Endodermal cell (in vitro differentiated cells): ENCODE results near the gene SREBF2. TPM values are rescaled to one million over a fixed set of nuclear protein-coding genes. Genes with fewer than 3 reads are reported as not detected.

Source experiments
- DNase-seq: peaks from one replicate; pipeline ENCODE4 v3.0.0-alpha.2; 2017
- H3K27ac ChIP-seq: 2 replicates; pipeline ENCODE4 v1.5.1; 2013; ENCODE audit warnings: mild to moderate bottlenecking, low read depth, low read length, moderate library complexity
- H3K27me3 ChIP-seq: 2 replicates; pipeline ENCODE4 v1.6.1; 2013; ENCODE audit warnings: mild to moderate bottlenecking, low read length, moderate library complexity; ENCODE audit not compliant: insufficient read depth, control insufficient read depth, poor library complexity, severe bottlenecking
- H3K36me3 ChIP-seq: 2 replicates; pipeline ENCODE4 v1.7.0; 2013; ENCODE audit warnings: mild to moderate bottlenecking, low read length, moderate library complexity; ENCODE audit not compliant: control insufficient read depth, insufficient read depth
- H3K4me1 ChIP-seq: one replicate; pipeline ENCODE4 v1.7.0; 2013; ENCODE audit warnings: low read length; ENCODE audit not compliant: control insufficient read depth, insufficient read depth
- H3K4me3 ChIP-seq: 2 replicates; pipeline ENCODE4 v1.5.1; 2013; ENCODE audit warnings: mild to moderate bottlenecking, low read length, moderate library complexity
- H3K9ac ChIP-seq: 2 replicates; pipeline ENCODE4 v1.6.1; 2013; ENCODE audit warnings: mild to moderate bottlenecking, low read length, moderate library complexity; ENCODE audit not compliant: poor library complexity, severe bottlenecking; ENCODE audit errors: extremely low read depth
- H3K9me3 ChIP-seq: 2 replicates; pipeline ENCODE4 v1.6.1; 2013; ENCODE audit warnings: mild to moderate bottlenecking, low read length, moderate library complexity; ENCODE audit not compliant: control insufficient read depth
- H3K27ac Mint-ChIP-seq: 2 replicates; pipeline ENCODE4 v1.8.0; 2020; ENCODE audit warnings: mixed read lengths
- H3K27me3 Mint-ChIP-seq: 2 replicates; pipeline ENCODE4 v1.8.0; 2021; ENCODE audit warnings: mild to moderate bottlenecking, mixed read lengths; ENCODE audit not compliant: insufficient read depth
- H3K36me3 Mint-ChIP-seq: 2 replicates; pipeline ENCODE4 v1.8.0; 2020; ENCODE audit warnings: low read depth, mixed read lengths
- H3K4me1 Mint-ChIP-seq: 2 replicates; pipeline ENCODE4 v1.8.0; 2020; ENCODE audit warnings: mixed read lengths
- H3K4me3 Mint-ChIP-seq: 2 replicates; pipeline ENCODE4 v1.8.0; 2020; ENCODE audit warnings: mild to moderate bottlenecking, moderate library complexity, mixed read lengths
- H3K9me3 Mint-ChIP-seq: 2 replicates; pipeline ENCODE4 v1.8.0; 2020; ENCODE audit warnings: mild to moderate bottlenecking, mixed read lengths
- CTCF ChIP-seq: fragments of 200-600 bp; sonication (generic); conservative IDR thresholded peaks from 2 replicates; pipeline ENCODE4 v1.5.0; 2021; ENCODE audit warnings: antibody characterized with exemption, mild to moderate bottlenecking
- WGBS, 2 experiments: methylation state at CpG; one replicate each; pipeline versions ENCODE4 v1.1.5 to v1.1.7; 2013; ENCODE audit warnings: missing lambda C conversion rate in 2 of 2, mixed read lengths in 1 of 2; ENCODE audit not compliant: insufficient coverage in 1 of 2, insufficient read length in 1 of 2; 5-methylcytosine and 5-hydroxymethylcytosine counted together
- total RNA-seq, 2 donors: library from RNA; stranded (reverse); fragmentation: NEBNext Ultra II Directional in 1 of 2; extraction: Animal tissue kit (Norgen Biotek cat#: 25700) in 1 of 2; gene quantifications; 2 replicates in 1 of 2; 3 replicates in 1 of 2; pipeline ENCODE4 v1.2.1, GENCODE V29; 2021

SREBF2 gene
- total RNA-seq, 2 donors from 2014 or later, result 125 to 135 TPM

- no peaks in the 10 kb centered on the region for H3K9me3 Mint-ChIP-seq
- Histone ChIP-seq H3K27ac (no peak overlapping the region), H3K9me3 (no peaks in the 10 kb centered on the region), H3K9ac (no peak overlapping the region), H3K27me3 (no peaks in the 10 kb centered on the region), H3K36me3 (peaks cover 78% of the 10 kb centered on the region), H3K4me3 (no peak overlapping the region), H3K4me1 (peaks cover 6% of the 10 kb centered on the region)
- H3K27me3 Mint-ChIP-seq, result no peaks in the 10 kb centered on the region
- no peak for TF ChIP-seq CTCF
- H3K36me3 Mint-ChIP-seq, result peaks cover 66% of the 10 kb centered on the region
- DNase-seq, result no peak
- H3K27ac Mint-ChIP-seq, result no peak overlapping the region
- no peak overlapping the region for H3K4me3 Mint-ChIP-seq
- 92 to 93% methylated on average over 2 to 3 of the region's 3 CpGs for WGBS, 2 experiments
- peaks cover 6% of the 10 kb centered on the region for H3K4me1 Mint-ChIP-seq
Measured at GRCh38 chr22:41876275-41876674, 43.4 kb downstream of the SREBF2 start.

GRCh38 chr22:41876675-41877074 lies 43.8 kb downstream of the SREBF2 start:
- Histone ChIP-seq H3K9me3 (no peaks in the 10 kb centered on the region), H3K36me3 (peaks cover 79% of the 10 kb centered on the region), H3K27ac (no peak overlapping the region), H3K27me3 (no peaks in the 10 kb centered on the region), H3K9ac (no peak overlapping the region), H3K4me3 (no peak overlapping the region), H3K4me1 (peaks cover 6% of the 10 kb centered on the region)
- no peaks in the 10 kb centered on the region for H3K27me3 Mint-ChIP-seq
- H3K4me3 Mint-ChIP-seq, result no peak overlapping the region
- H3K36me3 Mint-ChIP-seq, result peaks cover 67% of the 10 kb centered on the region
- DNase-seq, result no peak
- H3K4me1 Mint-ChIP-seq, result peaks cover 6% of the 10 kb centered on the region
- H3K9me3 Mint-ChIP-seq, result no peaks in the 10 kb centered on the region
- no peak for TF ChIP-seq CTCF
- no peak overlapping the region for H3K27ac Mint-ChIP-seq

GRCh38 chr22:41880653-41881052 lies 47.7 kb downstream of the SREBF2 start:
- no peaks in the 10 kb centered on the region for H3K9me3 Mint-ChIP-seq
- no peak overlapping the region for H3K4me3 Mint-ChIP-seq

More at GRCh38 chr22:41880653-41881052, 47.7 kb downstream of the SREBF2 start:
- no peaks in the 10 kb centered on the region for H3K27me3 Mint-ChIP-seq
- no peak for DNase-seq
- no peak overlapping the region for H3K27ac Mint-ChIP-seq
- no peak overlapping the region for H3K9ac ChIP-seq
- peaks cover 93% of the 10 kb centered on the region for H3K36me3 ChIP-seq
- H3K27me3 ChIP-seq, result no peaks in the 10 kb centered on the region
- no peaks in the 10 kb centered on the region for H3K4me1 Mint-ChIP-seq
- H3K27ac ChIP-seq, result no peak overlapping the region
- TF ChIP-seq CTCF, result no peak
- 98 to 99% methylated on average over 11 to 16 of the region's 16 CpGs for WGBS, 2 experiments
- H3K9me3 ChIP-seq, result no peaks in the 10 kb centered on the region
- no peak overlapping the region for H3K4me3 ChIP-seq
- H3K36me3 Mint-ChIP-seq, result peaks cover 81% of the 10 kb centered on the region
- no peaks in the 10 kb centered on the region for H3K4me1 ChIP-seq
